Ascending aorta (tissue), 2 donors: ENCODE measurements around the gene TAGLN. TPM values are rescaled to one million over a fixed set of nuclear protein-coding genes. Genes with fewer than 3 reads are reported as not detected.

Source experiments
- DNase-seq, 2 donors: peaks; one replicate each; pipeline ENCODE4 v3.0.0-alpha.2; 2019; ENCODE audit warnings: low spot score in 2 of 2
- H3K27ac ChIP-seq, 2 donors: fragments of 200-600 bp; sonication (generic); one replicate each; pipeline ENCODE4 v1.5.1; 2016 to 2017; ENCODE audit warnings: mild to moderate bottlenecking in 1 of 2
- H3K27me3 ChIP-seq: fragments of 200-600 bp; sonication (generic); one replicate; pipeline ENCODE4 v1.5.1; 2017
- H3K36me3 ChIP-seq, 2 donors: fragments of 200-600 bp; sonication (generic); one replicate each; pipeline ENCODE4 v1.5.1; 2016
- H3K4me1 ChIP-seq, 2 donors: fragments of 200-600 bp; sonication (generic); one replicate each; pipeline ENCODE4 v1.5.1; 2016 to 2017; ENCODE audit warnings: mild to moderate bottlenecking in 1 of 2
- H3K4me3 ChIP-seq, 2 donors: fragments of 200-600 bp; sonication (generic); one replicate each; pipeline ENCODE4 v1.5.1; 2016 to 2017; ENCODE audit warnings: mild to moderate bottlenecking in 1 of 2
- H3K9me3 ChIP-seq, 2 donors: fragments of 200-600 bp; sonication (generic); one replicate each; pipeline ENCODE4 v1.5.1; 2016
- intact Hi-C: fragments of 100-400 bp; cut with DNase I; formaldehyde crosslinking; loops from one replicate; pipeline ENCODE4 v1.15.1; 2023
- total RNA-seq: library from RNA; depleted of rRNA; stranded (reverse); fragments of >200 nt; gene quantifications from one replicate; pipeline ENCODE4 v1.1.0, GENCODE V29; 2016
- TF ChIP-seq, protein P1 (sequence below), 3 experiments: fragments of 200-600 bp in 2 of 3; fragments of 450-650 bp in 1 of 3; sonication (generic) in 2 of 3; IDR thresholded peaks; one replicate each; pipeline ENCODE4 v1.5.1; 2016 to 2019; ENCODE audit warnings: antibody characterized with exemption in 3 of 3, mild to moderate bottlenecking in 1 of 3, moderate library complexity in 1 of 3

Gene TAGLN
- total RNA-seq, result 6,542 TPM

DNA sequence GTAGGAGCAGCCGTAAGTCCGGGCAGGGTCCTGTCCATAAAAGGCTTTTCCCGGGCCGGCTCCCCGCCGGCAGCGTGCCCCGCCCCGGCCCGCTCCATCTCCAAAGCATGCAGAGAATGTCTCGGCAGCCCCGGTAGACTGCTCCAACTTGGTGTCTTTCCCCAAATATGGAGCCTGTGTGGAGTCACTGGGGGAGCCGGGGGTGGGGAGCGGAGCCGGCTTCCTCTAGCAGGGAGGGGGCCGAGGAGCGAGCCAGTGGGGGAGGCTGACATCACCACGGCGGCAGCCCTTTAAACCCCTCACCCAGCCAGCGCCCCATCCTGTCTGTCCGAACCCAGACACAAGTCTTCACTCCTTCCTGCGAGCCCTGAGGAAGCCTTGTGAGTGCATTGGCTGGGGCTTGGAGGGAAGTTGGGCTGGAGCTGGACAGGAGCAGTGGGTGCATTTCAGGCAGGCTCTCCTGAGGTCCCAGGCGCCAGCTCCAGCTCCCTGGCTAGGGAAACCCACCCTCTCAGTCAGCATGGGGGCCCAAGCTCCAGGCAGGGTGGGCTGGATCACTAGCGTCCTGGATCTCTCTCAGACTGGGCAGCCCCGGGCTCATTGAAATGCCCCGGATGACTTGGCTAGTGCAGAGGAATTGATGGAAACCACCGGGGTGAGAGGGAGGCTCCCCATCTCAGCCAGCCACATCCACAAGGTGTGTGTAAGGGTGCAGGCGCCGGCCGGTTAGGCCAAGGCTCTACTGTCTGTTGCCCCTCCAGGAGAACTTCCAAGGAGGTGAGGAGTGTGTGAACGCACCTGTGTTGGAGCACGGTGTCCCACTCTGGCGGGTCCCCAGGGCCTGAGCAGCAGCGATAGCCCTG is at the start of gene TAGLN:
Gene TAGLN (plus strand): TSS at position 318 of the 863 bp plus-strand sequence. CDS start 3,644 bp downstream, outside the sequence.
- Histone ChIP-seq H3K4me3 (peak within 1 kb of the TSS; percentile 68 to 97), H3K27ac (peak within 1 kb of the TSS; percentile 96 to 98), H3K36me3 (peaks cover 39 to 68% of the 10 kb centered on the region in 2 donors), H3K9me3 (no peaks in the 10 kb centered on the region), H3K4me1 (peaks cover 7 to 9% of the 10 kb centered on the region in 2 donors), H3K27me3 (no peaks in the 10 kb centered on the region)
- intact Hi-C loops, result loop anchor here (1.0 kb wide), 2 partner anchors 21 kb away; partner anchors contain the start of gene SIDT2
- DNase-seq, result peak; percentile 87 to 99
- TF ChIP-seq, protein P1, sequence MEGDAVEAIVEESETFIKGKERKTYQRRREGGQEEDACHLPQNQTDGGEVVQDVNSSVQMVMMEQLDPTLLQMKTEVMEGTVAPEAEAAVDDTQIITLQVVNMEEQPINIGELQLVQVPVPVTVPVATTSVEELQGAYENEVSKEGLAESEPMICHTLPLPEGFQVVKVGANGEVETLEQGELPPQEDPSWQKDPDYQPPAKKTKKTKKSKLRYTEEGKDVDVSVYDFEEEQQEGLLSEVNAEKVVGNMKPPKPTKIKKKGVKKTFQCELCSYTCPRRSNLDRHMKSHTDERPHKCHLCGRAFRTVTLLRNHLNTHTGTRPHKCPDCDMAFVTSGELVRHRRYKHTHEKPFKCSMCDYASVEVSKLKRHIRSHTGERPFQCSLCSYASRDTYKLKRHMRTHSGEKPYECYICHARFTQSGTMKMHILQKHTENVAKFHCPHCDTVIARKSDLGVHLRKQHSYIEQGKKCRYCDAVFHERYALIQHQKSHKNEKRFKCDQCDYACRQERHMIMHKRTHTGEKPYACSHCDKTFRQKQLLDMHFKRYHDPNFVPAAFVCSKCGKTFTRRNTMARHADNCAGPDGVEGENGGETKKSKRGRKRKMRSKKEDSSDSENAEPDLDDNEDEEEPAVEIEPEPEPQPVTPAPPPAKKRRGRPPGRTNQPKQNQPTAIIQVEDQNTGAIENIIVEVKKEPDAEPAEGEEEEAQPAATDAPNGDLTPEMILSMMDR (IDR thresholded peaks at IDR 0.05), result no peak

DNA sequence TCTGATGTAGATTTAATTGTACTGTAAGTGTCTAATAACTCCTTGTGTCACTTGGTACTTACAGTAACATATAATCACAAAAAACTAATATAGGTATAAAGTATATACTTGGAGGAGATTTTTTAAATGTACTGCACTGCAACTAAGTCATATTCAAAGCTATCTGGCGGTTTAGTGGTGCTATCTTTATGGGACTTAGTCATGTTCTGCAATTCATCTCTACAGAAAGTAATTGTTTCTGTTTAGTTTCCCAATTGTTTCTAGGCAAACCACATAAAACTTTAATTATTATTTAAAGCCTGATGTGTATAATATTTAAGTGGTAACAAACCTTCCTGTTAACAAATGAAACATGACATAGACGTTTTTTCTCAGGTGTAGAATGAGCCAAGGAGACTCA is 47.1 kb upstream of the TAGLN start:
- H3K9me3 ChIP-seq, result no peaks in the 10 kb centered on the region
- TF ChIP-seq, protein P1 (IDR thresholded peaks at IDR 0.05), result no peak
- H3K27ac ChIP-seq, result no peak overlapping the region
- intact Hi-C loops, result no loop called here
- no peak for DNase-seq
- peaks cover 0 to 15% of the 10 kb centered on the region in 2 donors for H3K4me1 ChIP-seq
- H3K36me3 ChIP-seq, result peaks cover 13 to 34% of the 10 kb centered on the region in 2 donors
- H3K4me3 ChIP-seq, result no peak overlapping the region
- H3K27me3 ChIP-seq, result no peaks in the 10 kb centered on the region

DNA sequence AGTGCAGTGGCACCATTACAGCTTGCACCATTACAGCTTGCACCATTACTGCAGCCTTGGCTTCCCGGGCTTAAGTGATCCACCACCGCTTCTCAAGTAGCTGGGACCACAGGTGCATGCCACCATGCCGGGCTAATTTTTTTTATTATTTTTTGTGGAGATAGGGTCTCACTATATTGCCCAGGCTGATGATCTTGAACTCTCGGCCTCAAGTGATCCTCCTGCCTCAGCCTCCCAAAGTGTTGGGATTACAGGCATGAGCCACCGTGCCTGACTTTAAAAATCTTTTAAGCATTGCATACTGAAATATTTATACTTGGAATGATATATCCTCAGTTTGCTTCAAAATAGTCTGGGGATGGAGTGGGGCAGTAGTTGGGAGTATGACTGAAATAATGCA is 44.7 kb upstream of the TAGLN start:
- Histone ChIP-seq H3K4me3 (no peak overlapping the region), H3K27me3 (no peaks in the 10 kb centered on the region), H3K4me1 (peaks cover 0 to 7% of the 10 kb centered on the region in 2 donors), H3K27ac (no peak overlapping the region), H3K36me3 (peaks cover 14 to 33% of the 10 kb centered on the region in 2 donors), H3K9me3 (no peaks in the 10 kb centered on the region)
- intact Hi-C loops, result no loop called here
- no peak for DNase-seq
- TF ChIP-seq, protein P1 (IDR thresholded peaks at IDR 0.05), result no peak

GRCh38 chr11:117157507-117157906 is 41.7 kb upstream of the TAGLN start:
- DNase-seq, result no peak
- Histone ChIP-seq H3K4me3 (no peak overlapping the region), H3K36me3 (peaks cover 35 to 57% of the 10 kb centered on the region in 2 donors), H3K4me1 (peaks cover 0 to 4% of the 10 kb centered on the region in 2 donors), H3K27ac (no peak overlapping the region), H3K27me3 (no peaks in the 10 kb centered on the region), H3K9me3 (no peaks in the 10 kb centered on the region)
- intact Hi-C loops, result no loop called here
- TF ChIP-seq, protein P1 (IDR thresholded peaks at IDR 0.05), result no peak

DNA sequence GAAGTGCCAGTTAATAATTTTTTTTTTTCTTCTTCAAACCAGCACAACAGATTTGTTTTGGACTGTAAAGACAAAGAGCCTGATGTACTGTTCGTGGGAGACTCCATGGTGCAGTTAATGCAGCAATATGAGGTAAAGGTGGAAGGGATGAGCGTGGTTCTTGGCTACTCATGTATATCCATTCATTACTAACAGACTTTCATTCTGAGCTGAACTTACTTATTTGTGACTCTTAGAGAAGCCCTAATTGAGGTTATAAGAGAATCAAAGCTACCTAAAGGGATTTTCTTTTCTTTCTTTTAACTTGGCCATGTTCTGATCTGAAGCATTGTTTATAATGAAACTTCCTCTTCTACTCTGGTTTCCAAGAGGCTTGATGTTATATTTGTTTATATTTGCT is 39.3 kb upstream of the TAGLN start:
- no peak for DNase-seq
- H3K27me3 ChIP-seq, result no peaks in the 10 kb centered on the region
- H3K4me3 ChIP-seq, result no peak overlapping the region
- H3K4me1 ChIP-seq, result peaks cover 0 to 4% of the 10 kb centered on the region in 2 donors
- TF ChIP-seq, protein P1 (IDR thresholded peaks at IDR 0.05), result no peak
- H3K9me3 ChIP-seq, result no peaks in the 10 kb centered on the region
- peaks cover 56 to 69% of the 10 kb centered on the region in 2 donors for H3K36me3 ChIP-seq
- H3K27ac ChIP-seq, result no peak overlapping the region
- intact Hi-C loops, result no loop called here
